H9 (cell line): Measurements from ENCODE around the gene AMOTL1. TPM values are rescaled to one million over a fixed set of nuclear protein-coding genes. Genes with fewer than 3 reads are reported as not detected.

ENCODE experiments used
- DNase-seq: peaks from one replicate; pipeline ENCODE4 v3.0.0-alpha.2; 2017
- H2AFZ ChIP-seq: one replicate; pipeline ENCODE4 v1.6.1; 2013; ENCODE audit warnings: mild to moderate bottlenecking, low read length, control low read depth, moderate library complexity
- H2AK5ac ChIP-seq: 2 replicates; pipeline ENCODE4 v1.6.1; 2013; ENCODE audit warnings: low read length, control low read depth, mixed read lengths; ENCODE audit not compliant: insufficient read length
- H2BK120ac ChIP-seq: one replicate; pipeline ENCODE4 v1.6.1; 2013; ENCODE audit warnings: low read depth, mild to moderate bottlenecking, low read length, control low read depth, inconsistent platforms; ENCODE audit not compliant: poor library complexity, severe bottlenecking
- H2BK12ac ChIP-seq: 2 replicates; pipeline ENCODE4 v1.6.1; 2013; ENCODE audit warnings: low read length, control low read depth, mixed read lengths, low read depth; ENCODE audit not compliant: insufficient read length
- H2BK15ac ChIP-seq: 2 replicates; pipeline ENCODE4 v1.6.1; 2013; ENCODE audit warnings: low read depth, low read length, control low read depth
- H2BK20ac ChIP-seq: one replicate; pipeline ENCODE4 v1.6.1; 2013; ENCODE audit warnings: low read depth, mild to moderate bottlenecking, low read length, control low read depth, inconsistent platforms; ENCODE audit not compliant: poor library complexity, severe bottlenecking
- H2BK5ac ChIP-seq: 2 replicates; pipeline ENCODE4 v1.6.1; 2013; ENCODE audit warnings: low read length, control low read depth, mixed read lengths; ENCODE audit not compliant: insufficient read length
- H3K14ac ChIP-seq: 2 replicates; pipeline ENCODE4 v1.6.1; 2013; ENCODE audit warnings: low read length, control low read depth; ENCODE audit not compliant: insufficient read depth
- H3K18ac ChIP-seq: 2 replicates; pipeline ENCODE4 v1.6.1; 2013; ENCODE audit warnings: low read depth, mild to moderate bottlenecking, mixed read lengths, low read length, control low read depth; ENCODE audit not compliant: insufficient read length
- H3K23ac ChIP-seq: 2 replicates; pipeline ENCODE4 v1.6.1; 2013; ENCODE audit warnings: low read length, control low read depth, mixed read lengths, low read depth; ENCODE audit not compliant: insufficient read length
- H3K23me2 ChIP-seq: 2 replicates; pipeline ENCODE4 v1.6.1; 2013; ENCODE audit warnings: low read depth, mild to moderate bottlenecking, mixed read lengths, low read length, control low read depth; ENCODE audit not compliant: insufficient read length, poor library complexity, severe bottlenecking
- H3K27ac ChIP-seq: 2 replicates; pipeline ENCODE4 v1.5.1; 2013; ENCODE audit warnings: low read length, control low read depth, mixed read lengths, low read depth; ENCODE audit not compliant: insufficient read length
- H3K27me3 ChIP-seq: 2 replicates; pipeline ENCODE4 v1.6.1; 2013; ENCODE audit warnings: low read length, control low read depth, inconsistent platforms; ENCODE audit not compliant: insufficient read depth
- H3K4ac ChIP-seq: 2 replicates; pipeline ENCODE4 v1.6.1; 2013; ENCODE audit warnings: low read depth, mild to moderate bottlenecking, control low read depth, inconsistent platforms, low read length, moderate library complexity
- H3K4me1 ChIP-seq: 2 replicates; pipeline ENCODE4 v1.6.1; 2013; ENCODE audit warnings: low read length, control low read depth, inconsistent platforms; ENCODE audit not compliant: insufficient read depth
- H3K4me2 ChIP-seq: 2 replicates; pipeline ENCODE4 v1.6.1; 2013; ENCODE audit warnings: low read length, control low read depth, mixed read lengths; ENCODE audit not compliant: insufficient read length, insufficient read depth
- H3K56ac ChIP-seq: 2 replicates; pipeline ENCODE4 v1.6.1; 2013; ENCODE audit warnings: low read depth, mild to moderate bottlenecking, mixed read lengths, low read length, control low read depth; ENCODE audit not compliant: insufficient read length
- H3K79me1 ChIP-seq: 2 replicates; pipeline ENCODE4 v1.6.1; 2013; ENCODE audit warnings: low read depth, mild to moderate bottlenecking, moderate library complexity, low read length, control low read depth, inconsistent platforms; ENCODE audit not compliant: insufficient read depth, poor library complexity, severe bottlenecking
- H3K79me2 ChIP-seq: 2 replicates; pipeline ENCODE4 v1.6.1; 2013; ENCODE audit warnings: low read length, control low read depth, inconsistent platforms; ENCODE audit not compliant: insufficient read depth
- H3K9ac ChIP-seq: 2 replicates; pipeline ENCODE4 v1.6.1; 2013; ENCODE audit warnings: low read length, control low read depth, mixed read lengths; ENCODE audit not compliant: insufficient read length; ENCODE audit errors: extremely low read depth
- H3K9me3 ChIP-seq: one replicate; pipeline ENCODE4 v1.6.1; 2013; ENCODE audit warnings: low read depth, low read length, inconsistent platforms; ENCODE audit not compliant: control insufficient read depth
- H3T11ph ChIP-seq: one replicate; pipeline ENCODE4 v1.6.1; 2013; ENCODE audit warnings: mild to moderate bottlenecking, low read length, control low read depth, inconsistent platforms
- H4K20me1 ChIP-seq: one replicate; pipeline ENCODE4 v1.6.1; 2013; ENCODE audit not compliant: control insufficient read depth, insufficient read length, insufficient read depth
- H4K5ac ChIP-seq: 2 replicates; pipeline ENCODE4 v1.6.1; 2013; ENCODE audit warnings: low read depth, mild to moderate bottlenecking, mixed read lengths, low read length, control low read depth; ENCODE audit not compliant: insufficient read length
- H4K8ac ChIP-seq: replicated peaks from 2 replicates; pipeline ENCODE4 v1.6.1; 2013; ENCODE audit warnings: low read length, control low read depth, mixed read lengths, low read depth; ENCODE audit not compliant: insufficient read length
- H4K91ac ChIP-seq: 2 replicates; pipeline ENCODE4 v1.6.1; 2013; ENCODE audit warnings: low read depth, mild to moderate bottlenecking, moderate library complexity, mixed read lengths, low read length, control low read depth; ENCODE audit not compliant: insufficient read length
- H3K27ac Mint-ChIP-seq, 3 experiments: 2 replicates in 2 of 3; 3 replicates in 1 of 3; pipeline ENCODE4 v1.8.0; 2020 to 2021; ENCODE audit warnings: mixed read lengths in 3 of 3, mild to moderate bottlenecking in 1 of 3, moderate library complexity in 1 of 3
- H3K27me3 Mint-ChIP-seq: 2 replicates; pipeline ENCODE4 v1.8.0; 2021; ENCODE audit warnings: low read depth, mild to moderate bottlenecking, moderate library complexity, mixed read lengths
- H3K36me3 Mint-ChIP-seq, 3 experiments: 2 replicates in 2 of 3; 3 replicates in 1 of 3; pipeline ENCODE4 v1.8.0; 2020 to 2021; ENCODE audit warnings: low read depth in 3 of 3, mixed read lengths in 3 of 3; ENCODE audit not compliant: insufficient read depth in 1 of 3
- H3K4me1 Mint-ChIP-seq, 2 experiments: 2 replicates each; pipeline ENCODE4 v1.8.0; 2020; ENCODE audit warnings: mixed read lengths in 2 of 2
- H3K4me3 Mint-ChIP-seq, 2 experiments: 2 replicates in 1 of 2; 3 replicates in 1 of 2; pipeline ENCODE4 v1.8.0; 2020 to 2021; ENCODE audit warnings: mild to moderate bottlenecking in 2 of 2, mixed read lengths in 2 of 2, moderate library complexity in 1 of 2
- H3K9me3 Mint-ChIP-seq, 2 experiments: 2 replicates in 1 of 2; 3 replicates in 1 of 2; pipeline ENCODE4 v1.8.0; 2020; ENCODE audit warnings: mild to moderate bottlenecking in 2 of 2, mixed read lengths in 2 of 2, moderate library complexity in 1 of 2
- CTCF ChIP-seq: fragments of 200-600 bp; sonication (generic); conservative IDR thresholded peaks from 3 replicates; pipeline ENCODE4 v1.8.0; 2021; ENCODE audit warnings: antibody characterized with exemption, mild to moderate bottlenecking
- WGBS: extraction: QIAGEN DNeasy Blood & Tissue Kit; methylation state at CpG from one replicate; pipeline ENCODE4 v1.1.7; 2013; ENCODE audit warnings: missing lambda C conversion rate, low lambda C conversion rate, mixed read lengths; ENCODE audit not compliant: insufficient read length; ENCODE audit errors: extremely low coverage; 5-methylcytosine and 5-hydroxymethylcytosine counted together
- total RNA-seq: library from RNA; stranded (reverse); gene quantifications from 2 replicates; pipeline ENCODE4 v1.2.1, GENCODE V29; 2021

The AMOTL1 gene
- total RNA-seq, 1 experiment from 2014 or later = 18.5 TPM

GRCh38 chr11:94747601-94748041 lies 20.5 kb upstream of the AMOTL1 start:
- H3K27ac Mint-ChIP-seq = no peak overlapping the region

More at GRCh38 chr11:94747601-94748041, 20.5 kb upstream of the AMOTL1 start:
- Histone ChIP-seq H3K56ac (no peak overlapping the region), H4K5ac (no peak overlapping the region), H3K14ac (no peak overlapping the region), H3K23me2 (no peaks in the 10 kb centered on the region), H3K27me3 (no peaks in the 10 kb centered on the region), H2BK15ac (no peak overlapping the region), H3K79me2 (no peaks in the 10 kb centered on the region), H3K9ac (no peak overlapping the region), H3K18ac (no peak overlapping the region), H2BK20ac (no peak overlapping the region), H3K9me3 (no peaks in the 10 kb centered on the region), H3K27ac (no peak overlapping the region), H3K4me1 (no peaks in the 10 kb centered on the region), H3K23ac (no peak overlapping the region), H2AK5ac (no peak overlapping the region), H2BK5ac (no peak overlapping the region), H4K91ac (no peak overlapping the region), H3K4me2 (no peak overlapping the region), H4K20me1 (no peaks in the 10 kb centered on the region), H3K4ac (no peak overlapping the region), H4K8ac (no peak overlapping the region), H3K79me1 (no peaks in the 10 kb centered on the region), H2BK12ac (no peak overlapping the region), H2BK120ac (no peak overlapping the region), H2AFZ (no peak overlapping the region), H3T11ph (no peak overlapping the region)
- no peak for TF ChIP-seq CTCF
- H3K9me3 Mint-ChIP-seq = no peaks in the 10 kb centered on the region
- H3K4me3 Mint-ChIP-seq = no peak overlapping the region
- DNase-seq = no peak
- H3K36me3 Mint-ChIP-seq = no peaks in the 10 kb centered on the region
- H3K27me3 Mint-ChIP-seq = peaks cover 5% of the 10 kb centered on the region
- no CpG with 5 or more reads among the region's 4 CpGs for WGBS
- peaks cover 0 to 13% of the 10 kb centered on the region in 2 experiments; a peak in 1 of 4 replicates for H3K4me1 Mint-ChIP-seq
